K562 (cell line): ENCODE data around the gene EYA4. TPM values are rescaled to one million over a fixed set of nuclear protein-coding genes. Genes with fewer than 3 reads are reported as not detected.

Source experiments
- ATAC-seq: fragments of 200-7000 bp; cut with Tn5 transposase; 3 replicates; pipeline ENCODE4 v1.9.1; 2020; ENCODE audit warnings: moderate library complexity
- BruUV-seq: library from RNA; stranded (reverse); fragments of 400-500 nt; replicated peaks from 2 replicates; lab custom pipeline; 2021; lab: Mats Ljungman, UMichigan
- CTCF ChIA-PET: fragments of 300-600 bp; formaldehyde crosslinking; extraction: SDS; loops from one replicate; lab custom pipeline; 2021; ENCODE audit warnings: low intra/inter-chr PET ratio; lab: Yijun Ruan, JAX
- POLR2A ChIA-PET: fragments of 300-600, 350-650 bp; sonication (Branson Sonifier 250); formaldehyde crosslinking; extraction: SDS; loops from one replicate; lab custom pipeline; 2021; ENCODE audit warnings: antibody characterized with exemption, inconsistent platforms; lab: Yijun Ruan, JAX
- DNase-seq, 4 experiments: peaks; one replicate each; pipeline versions ENCODE4 v3.0.0 to v3.0.0-alpha.2; 2011 to 2018; ENCODE audit warnings: low spot score in 3 of 4, mixed read lengths in 3 of 4; ENCODE audit errors: extremely low read depth in 1 of 4
- FAIRE-seq: peaks from 2 replicates; lab custom pipeline; 2011; peaks lifted over from hg19 to GRCh38; lab: Jason Lieb, UNC
- H2AFZ ChIP-seq: 2 replicates; pipeline ENCODE4 v1.6.0; 2011; ENCODE audit warnings: low read depth, low read length, control low read depth, inconsistent platforms
- H3K27ac ChIP-seq: fragments of 200-600 bp; 3 replicates; pipeline ENCODE4 v1.8.0; 2011; ENCODE audit warnings: low read depth, mild to moderate bottlenecking, control low read depth, inconsistent platforms, low read length, moderate library complexity, mixed read lengths; ENCODE audit errors: extremely low read depth
- H3K27me3 ChIP-seq, 2 experiments: fragments of 300-600 bp in 1 of 2; 2 replicates in 1 of 2; 3 replicates in 1 of 2; pipeline versions ENCODE4 v1.6.0 to v1.8.0; 2011; ENCODE audit warnings: inconsistent platforms in 2 of 2, low read length in 2 of 2, mild to moderate bottlenecking in 1 of 2, mixed read lengths in 1 of 2, moderate library complexity in 1 of 2; ENCODE audit not compliant: control insufficient read depth in 2 of 2, insufficient read depth in 2 of 2
- H3K36me3 ChIP-seq: fragments of 300-600 bp; 3 replicates; pipeline ENCODE4 v1.8.0; 2011; ENCODE audit warnings: mild to moderate bottlenecking, low read length, inconsistent platforms; ENCODE audit not compliant: control insufficient read depth, insufficient read depth
- H3K4me1 ChIP-seq, 2 experiments: fragments of 200-600 bp in 1 of 2; replicated peaks in 1 of 2; 2 replicates in 1 of 2; 3 replicates in 1 of 2; pipeline versions ENCODE4 v1.5.1 to v1.8.0; 2011; ENCODE audit warnings: inconsistent platforms in 2 of 2, low read length in 2 of 2, mild to moderate bottlenecking in 1 of 2, mixed read lengths in 1 of 2, moderate library complexity in 1 of 2; ENCODE audit not compliant: control insufficient read depth in 2 of 2, insufficient read depth in 2 of 2
- H3K4me2 ChIP-seq: 2 replicates; pipeline ENCODE4 v1.6.1; 2011; ENCODE audit warnings: low read length, control low read depth, inconsistent platforms, mixed read lengths; ENCODE audit not compliant: insufficient read depth
- H3K4me3 ChIP-seq: fragments of 200-600 bp; sonication (generic), shearing (Covaris generic); 2 replicates; pipeline ENCODE4 v1.5.1; 2016; ENCODE audit warnings: control low read depth, inconsistent platforms
- H3K79me2 ChIP-seq: fragments of 200-600 bp; 3 replicates; pipeline ENCODE4 v1.8.0; 2011; ENCODE audit warnings: low read length, inconsistent platforms; ENCODE audit not compliant: control insufficient read depth, insufficient read depth
- H3K9ac ChIP-seq, 2 experiments: 2 replicates each; pipeline versions ENCODE4 v1.6.0 to v1.6.1; 2011; ENCODE audit warnings: low read depth in 2 of 2, low read length in 2 of 2, control low read depth in 1 of 2, inconsistent platforms in 1 of 2, mild to moderate bottlenecking in 1 of 2, mixed read lengths in 1 of 2; ENCODE audit not compliant: insufficient read depth in 1 of 2
- H3K9me1 ChIP-seq: one replicate; pipeline ENCODE4 v1.6.0; 2011; ENCODE audit warnings: inconsistent platforms, mild to moderate bottlenecking, low read length, moderate library complexity; ENCODE audit not compliant: control insufficient read depth, insufficient read depth
- H3K9me3 ChIP-seq: replicated peaks from 2 replicates; pipeline ENCODE4 v1.5.1; 2011; ENCODE audit warnings: low read depth, low read length, inconsistent platforms; ENCODE audit not compliant: control insufficient read depth, insufficient read depth
- H4K20me1 ChIP-seq: replicated peaks from 2 replicates; pipeline ENCODE4 v1.6.1; 2011; ENCODE audit warnings: low read length, inconsistent platforms, mixed read lengths; ENCODE audit not compliant: control insufficient read depth, insufficient read depth
- HOXB6 ChIP-seq: fragments of 250-450 bp; sonication (Bioruptor Pico); IDR thresholded peaks from 2 replicates; pipeline ENCODE4 v1.5.1; 2022; ENCODE audit warnings: mild to moderate bottlenecking, borderline replicate concordance
- NFXL1 ChIP-seq: fragments of 450-650 bp; formaldehyde crosslinking; IDR thresholded peaks from 2 replicates; pipeline ENCODE4 v1.4.0; 2021; ENCODE audit warnings: mild to moderate bottlenecking
- RFX7 ChIP-seq: fragments of 250-450 bp; sonication (Bioruptor Pico); IDR thresholded peaks from 2 replicates; pipeline ENCODE4 v1.5.1; 2021; ENCODE audit warnings: mild to moderate bottlenecking
- SMARCB1 ChIP-seq: IDR thresholded peaks from 2 replicates; pipeline ENCODE4 v1.6.1; 2011; ENCODE audit warnings: improper control_type of control experiment, low read depth; ENCODE audit not compliant: insufficient read length
- TARDBP ChIP-seq: fragments of 450-650 bp; IDR thresholded peaks from 2 replicates; pipeline ENCODE4 v1.6.1; 2016
- TSC22D4 ChIP-seq: fragments of 450-650 bp; IDR thresholded peaks from 2 replicates; pipeline ENCODE4 v1.6.1; 2016; ENCODE audit warnings: missing genetic modification characterization, missing biosample characterization, control low read depth
- ZBTB5 ChIP-seq: fragments of 450-650 bp; IDR thresholded peaks from 2 replicates; pipeline ENCODE4 v1.6.1; 2017; ENCODE audit warnings: antibody characterized with exemption
- WGBS: fragments of 100-300 bp; shearing (Covaris generic); methylation state at CpG from one replicate; pipeline ENCODE4 v1.1.6; 2016; ENCODE audit warnings: low coverage, mixed read lengths; ENCODE audit not compliant: insufficient coverage; ENCODE audit errors: missing lambda C conversion rate; 5-methylcytosine and 5-hydroxymethylcytosine counted together
- in situ Hi-C: fragments of 300-500 bp; cut with MboI; formaldehyde crosslinking; loops from 4 replicates; pipeline ENCODE4 v1.15.0; 2018; ENCODE audit warnings: inconsistent platforms, mixed read lengths
- intact Hi-C: fragments of 100-400 bp; cut with micrococcal nuclease; formaldehyde crosslinking; loops from 2 replicates; pipeline ENCODE4 v1.14.2; 2022
- polyA plus RNA-seq, 8 experiments: library from polyadenylated mRNA; depleted of rRNA in 4 of 8; stranded (reverse) in 5 of 8; unstranded in 3 of 8; fragments of >200 nt; fragmentation: Nextera tagmentation in 2 of 8; fragmentation: Illumina TruSeq in 1 of 8; extraction: Ambion mirVana in 2 of 8; extraction: Trizol in 1 of 8; gene quantifications; 2 replicates each; pipeline versions ENCODE4 v1.2.1 to v1.2.3, GENCODE V29; 2011 to 2014; ENCODE audit warnings: inconsistent platforms in 1 of 8, missing spikeins in 1 of 8
- total RNA-seq, 7 experiments: library from RNA; depleted of rRNA in 6 of 7; stranded (reverse); fragments of >200 nt in 6 of 7; fragmentation: Illumina TruSeq in 2 of 7; extraction: Trizol in 2 of 7; gene quantifications; 2 replicates each; pipeline versions ENCODE4 v1.2.1 to v1.2.3, GENCODE V29; 2011 to 2021; ENCODE audit warnings: low replicate concordance in 1 of 7

EYA4 gene
- total and polyA plus RNA-seq, 9 of the 15 experiments (the other 6 are each of a cell fraction or from before 2014, with no cell fraction given) = 0.03 to 0.04 TPM; not detected in 7

DNA sequence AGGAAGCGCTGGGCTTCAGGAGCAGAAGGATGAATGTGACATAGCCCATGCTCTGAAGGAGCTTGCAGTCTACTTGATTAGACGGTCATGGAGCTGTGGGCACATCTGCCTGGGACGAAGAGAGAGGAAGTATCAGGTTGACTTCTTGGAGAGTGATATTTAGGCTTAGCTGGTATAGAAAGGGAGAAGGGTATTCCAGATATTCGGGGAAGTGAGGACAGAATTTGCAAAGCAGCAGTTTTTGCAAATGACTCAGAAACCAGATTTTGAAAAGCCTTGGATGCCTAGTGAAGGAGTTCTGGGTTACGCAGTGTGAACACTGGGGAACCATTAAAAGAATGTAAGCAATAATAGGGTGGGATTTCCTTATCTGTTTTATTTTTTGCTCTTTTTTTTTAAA is 60.7 kb downstream of the EYA4 start:
- intact Hi-C loops = no loop called here
- H3K4me2 ChIP-seq = no peak overlapping the region
- CTCF ChIA-PET = no interaction called here
- no peaks in the 10 kb centered on the region for H3K36me3 ChIP-seq
- no peaks in the 10 kb centered on the region for H3K4me1 ChIP-seq
- H3K27ac ChIP-seq = no peak overlapping the region
- H3K9ac ChIP-seq = no peak overlapping the region
- no peak for TF ChIP-seq NFXL1 (CRISPR knock-in tag)
- no peak for TF ChIP-seq RFX7
- no peak for TF ChIP-seq SMARCB1
- TF ChIP-seq ZBTB5 = no peak
- no peak for TF ChIP-seq HOXB6 (CRISPR knock-in tag)
- TF ChIP-seq TSC22D4 (tag) = no peak
- TF ChIP-seq TARDBP = no peak
- TF ChIP-seq, all 486 proteins: peak for 0
- H3K4me3 ChIP-seq = no peak overlapping the region
- no peaks in the 10 kb centered on the region for H3K9me1 ChIP-seq
- ATAC-seq (no peak), DNase-seq (no peak), FAIRE-seq (no peak)
- in situ Hi-C loops = no loop called here
- no peak overlapping the region for H2AFZ ChIP-seq
- POLR2A ChIA-PET = no interaction called here
- 2% methylated on average over 5 of the region's 5 CpGs for WGBS
- no peaks in the 10 kb centered on the region for H3K9me3 ChIP-seq
- no peaks in the 10 kb centered on the region for H3K27me3 ChIP-seq
- no peaks in the 10 kb centered on the region for H4K20me1 ChIP-seq
- no peaks in the 10 kb centered on the region for H3K79me2 ChIP-seq
- BruUV-seq = no TSS peak
